Measurements from ENCODE around the gene CPZ.

DNA sequence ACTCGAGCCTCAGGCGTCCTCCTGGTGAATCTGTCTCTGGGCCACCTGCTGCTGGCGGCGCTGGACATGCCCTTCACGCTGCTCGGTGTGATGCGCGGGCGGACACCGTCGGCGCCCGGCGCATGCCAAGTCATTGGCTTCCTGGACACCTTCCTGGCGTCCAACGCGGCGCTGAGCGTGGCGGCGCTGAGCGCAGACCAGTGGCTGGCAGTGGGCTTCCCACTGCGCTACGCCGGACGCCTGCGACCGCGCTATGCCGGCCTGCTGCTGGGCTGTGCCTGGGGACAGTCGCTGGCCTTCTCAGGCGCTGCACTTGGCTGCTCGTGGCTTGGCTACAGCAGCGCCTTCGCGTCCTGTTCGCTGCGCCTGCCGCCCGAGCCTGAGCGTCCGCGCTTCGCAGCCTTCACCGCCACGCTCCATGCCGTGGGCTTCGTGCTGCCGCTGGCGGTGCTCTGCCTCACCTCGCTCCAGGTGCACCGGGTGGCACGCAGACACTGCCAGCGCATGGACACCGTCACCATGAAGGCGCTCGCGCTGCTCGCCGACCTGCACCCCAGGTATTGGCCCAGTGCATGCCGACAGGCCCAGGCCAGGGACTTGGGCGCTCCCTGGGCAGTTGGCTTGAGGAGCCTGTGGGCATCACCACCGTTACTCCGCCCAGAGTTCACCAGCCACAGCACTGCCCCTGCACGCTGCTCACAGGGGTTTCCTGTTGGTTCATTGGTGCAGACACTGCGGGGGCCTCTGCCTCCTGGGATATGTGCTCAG, 11.3 kb upstream of the CPZ start:
- TF ChIP-seq, protein P1, sequence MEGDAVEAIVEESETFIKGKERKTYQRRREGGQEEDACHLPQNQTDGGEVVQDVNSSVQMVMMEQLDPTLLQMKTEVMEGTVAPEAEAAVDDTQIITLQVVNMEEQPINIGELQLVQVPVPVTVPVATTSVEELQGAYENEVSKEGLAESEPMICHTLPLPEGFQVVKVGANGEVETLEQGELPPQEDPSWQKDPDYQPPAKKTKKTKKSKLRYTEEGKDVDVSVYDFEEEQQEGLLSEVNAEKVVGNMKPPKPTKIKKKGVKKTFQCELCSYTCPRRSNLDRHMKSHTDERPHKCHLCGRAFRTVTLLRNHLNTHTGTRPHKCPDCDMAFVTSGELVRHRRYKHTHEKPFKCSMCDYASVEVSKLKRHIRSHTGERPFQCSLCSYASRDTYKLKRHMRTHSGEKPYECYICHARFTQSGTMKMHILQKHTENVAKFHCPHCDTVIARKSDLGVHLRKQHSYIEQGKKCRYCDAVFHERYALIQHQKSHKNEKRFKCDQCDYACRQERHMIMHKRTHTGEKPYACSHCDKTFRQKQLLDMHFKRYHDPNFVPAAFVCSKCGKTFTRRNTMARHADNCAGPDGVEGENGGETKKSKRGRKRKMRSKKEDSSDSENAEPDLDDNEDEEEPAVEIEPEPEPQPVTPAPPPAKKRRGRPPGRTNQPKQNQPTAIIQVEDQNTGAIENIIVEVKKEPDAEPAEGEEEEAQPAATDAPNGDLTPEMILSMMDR (conservative IDR thresholded peaks at IDR 0.05; ENCODE audit: low read depth in 2 of 2): no peak
- TF ChIP-seq POLR2AphosphoS5 (IDR thresholded peaks at IDR 0.05; ENCODE audit: low read depth): no peak
- TF ChIP-seq CREB1 (CRISPR knock-in tag; IDR thresholded peaks at IDR 0.05; ENCODE audit: low read depth): no peak
- no peak for TF ChIP-seq EZH2 (IDR thresholded peaks at IDR 0.05; ENCODE audit: low read depth, unreplicated experiment)
- TF ChIP-seq EZH2phosphoT487 (IDR thresholded peaks at IDR 0.05; ENCODE audit: unreplicated experiment): no peak
- no peak for TF ChIP-seq NANOG (IDR thresholded peaks at IDR 0.05; ENCODE audit: borderline replicate concordance)
- TF ChIP-seq STAT1 (IDR thresholded peaks at IDR 0.05; ENCODE audit: unreplicated experiment): no peak
- TF ChIP-seq, protein P2, sequence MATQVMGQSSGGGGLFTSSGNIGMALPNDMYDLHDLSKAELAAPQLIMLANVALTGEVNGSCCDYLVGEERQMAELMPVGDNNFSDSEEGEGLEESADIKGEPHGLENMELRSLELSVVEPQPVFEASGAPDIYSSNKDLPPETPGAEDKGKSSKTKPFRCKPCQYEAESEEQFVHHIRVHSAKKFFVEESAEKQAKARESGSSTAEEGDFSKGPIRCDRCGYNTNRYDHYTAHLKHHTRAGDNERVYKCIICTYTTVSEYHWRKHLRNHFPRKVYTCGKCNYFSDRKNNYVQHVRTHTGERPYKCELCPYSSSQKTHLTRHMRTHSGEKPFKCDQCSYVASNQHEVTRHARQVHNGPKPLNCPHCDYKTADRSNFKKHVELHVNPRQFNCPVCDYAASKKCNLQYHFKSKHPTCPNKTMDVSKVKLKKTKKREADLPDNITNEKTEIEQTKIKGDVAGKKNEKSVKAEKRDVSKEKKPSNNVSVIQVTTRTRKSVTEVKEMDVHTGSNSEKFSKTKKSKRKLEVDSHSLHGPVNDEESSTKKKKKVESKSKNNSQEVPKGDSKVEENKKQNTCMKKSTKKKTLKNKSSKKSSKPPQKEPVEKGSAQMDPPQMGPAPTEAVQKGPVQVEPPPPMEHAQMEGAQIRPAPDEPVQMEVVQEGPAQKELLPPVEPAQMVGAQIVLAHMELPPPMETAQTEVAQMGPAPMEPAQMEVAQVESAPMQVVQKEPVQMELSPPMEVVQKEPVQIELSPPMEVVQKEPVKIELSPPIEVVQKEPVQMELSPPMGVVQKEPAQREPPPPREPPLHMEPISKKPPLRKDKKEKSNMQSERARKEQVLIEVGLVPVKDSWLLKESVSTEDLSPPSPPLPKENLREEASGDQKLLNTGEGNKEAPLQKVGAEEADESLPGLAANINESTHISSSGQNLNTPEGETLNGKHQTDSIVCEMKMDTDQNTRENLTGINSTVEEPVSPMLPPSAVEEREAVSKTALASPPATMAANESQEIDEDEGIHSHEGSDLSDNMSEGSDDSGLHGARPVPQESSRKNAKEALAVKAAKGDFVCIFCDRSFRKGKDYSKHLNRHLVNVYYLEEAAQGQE (IDR thresholded peaks at IDR 0.05; ENCODE audit: unreplicated experiment): no peak
- no peak for TF ChIP-seq JUNB (IDR thresholded peaks at IDR 0.05; ENCODE audit: unreplicated experiment)

All from GM23338 (cell line).